HCT116 (cell line): ENCODE data around the gene TMEM74B.

ENCODE experiments used
- CTCF ChIP-seq, 3 experiments: fragments of 200-600 bp in 1 of 3; sonication (generic) in 1 of 3; IDR thresholded peaks in 2 of 3; conservative IDR thresholded peaks in 1 of 3; 2 replicates each; pipeline ENCODE4 v1.5.1; 2012 to 2017; ENCODE audit warnings: low read depth in 2 of 3, low read length in 2 of 3, antibody characterized with exemption in 1 of 3, borderline replicate concordance in 1 of 3, control low read depth in 1 of 3, mild to moderate bottlenecking in 1 of 3, mixed read lengths in 1 of 3, mixed run types in 1 of 3, moderate library complexity in 1 of 3; ENCODE audit not compliant: insufficient read depth in 1 of 3
- EGR1 ChIP-seq: IDR thresholded peaks from 2 replicates; pipeline ENCODE4 v1.6.1; 2012; ENCODE audit warnings: low read depth
- EZH2 ChIP-seq: fragments of 200-600 bp; sonication (generic); IDR thresholded peaks from 2 replicates; pipeline ENCODE4 v1.6.1; 2017; ENCODE audit warnings: antibody characterized with exemption, mixed run types
- EZH2phosphoT487 ChIP-seq: fragments of 200-600 bp; IDR thresholded peaks from 2 replicates; pipeline ENCODE4 v1.6.1; 2018; ENCODE audit warnings: antibody characterized with exemption, borderline replicate concordance
- POLR2A ChIP-seq: IDR thresholded peaks from 2 replicates; pipeline ENCODE4 v1.7.0; 2011; ENCODE audit warnings: borderline replicate concordance; ENCODE audit not compliant: insufficient read depth, insufficient read length; ENCODE audit errors: extremely low read depth
- POLR2AphosphoS5 ChIP-seq: IDR thresholded peaks from 2 replicates; pipeline ENCODE4 v1.6.1; 2011; ENCODE audit warnings: mild to moderate bottlenecking, low read depth, low read length, moderate library complexity
- RAD21 ChIP-seq: IDR thresholded peaks from 2 replicates; pipeline ENCODE4 v1.6.1; 2012; ENCODE audit warnings: low read depth, mild to moderate bottlenecking
- SIN3A ChIP-seq: IDR thresholded peaks from 2 replicates; pipeline ENCODE4 v1.6.1; 2012; ENCODE audit warnings: low read depth
- SP1 ChIP-seq: IDR thresholded peaks from 2 replicates; pipeline ENCODE4 v1.6.1; 2012; ENCODE audit warnings: low read depth
- ZFX ChIP-seq: fragments of 450-650 bp; IDR thresholded peaks from 2 replicates; pipeline ENCODE4 v1.6.1; 2017
- ZNF274 ChIP-seq: fragments of 200-500 bp; sonication (Bioruptor generic); IDR thresholded peaks from 2 replicates; pipeline ENCODE4 v1.6.1; 2014; ENCODE audit warnings: mild to moderate bottlenecking, low read depth, low read length, inconsistent platforms
- TF ChIP-seq, protein P1 (sequence below): IDR thresholded peaks from 2 replicates; pipeline ENCODE4 v1.6.1; 2012

- no peak for TF ChIP-seq EZH2phosphoT487
- TF ChIP-seq EGR1: no peak
- TF ChIP-seq CTCF (IDR thresholded peaks at IDR 0.05 in 2 of 3, conservative IDR thresholded peaks at IDR 0.05 in 1 of 3; ENCODE audit: borderline replicate concordance in 1 of 3, insufficient read depth in 1 of 3, low read depth in 2 of 3, low read length in 2 of 3): no peak
- no peak for TF ChIP-seq RAD21
- TF ChIP-seq POLR2AphosphoS5: no peak
- TF ChIP-seq POLR2A: no peak
- no peak for TF ChIP-seq SIN3A
- TF ChIP-seq, protein P1, sequence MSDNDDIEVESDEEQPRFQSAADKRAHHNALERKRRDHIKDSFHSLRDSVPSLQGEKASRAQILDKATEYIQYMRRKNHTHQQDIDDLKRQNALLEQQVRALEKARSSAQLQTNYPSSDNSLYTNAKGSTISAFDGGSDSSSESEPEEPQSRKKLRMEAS: no peak
- no peak for TF ChIP-seq ZFX
- no peak for TF ChIP-seq EZH2
- no peak for TF ChIP-seq SP1
- TF ChIP-seq ZNF274: no peak
Observed at GRCh38 chr20:1166948-1167720, 17.6 kb downstream of the TMEM74B start.
